ENCODE measurements around the gene THAP10. TPM values are rescaled to one million over a fixed set of nuclear protein-coding genes. Genes with fewer than 3 reads are reported as not detected.
A peak's percentile ranks its signal among the peaks of the same experiment; 100 is the strongest.

Gene THAP10
- total RNA-seq, 6 donors from 2014 or later: 1.6 to 4.0 (median 2.1) TPM

DNA sequence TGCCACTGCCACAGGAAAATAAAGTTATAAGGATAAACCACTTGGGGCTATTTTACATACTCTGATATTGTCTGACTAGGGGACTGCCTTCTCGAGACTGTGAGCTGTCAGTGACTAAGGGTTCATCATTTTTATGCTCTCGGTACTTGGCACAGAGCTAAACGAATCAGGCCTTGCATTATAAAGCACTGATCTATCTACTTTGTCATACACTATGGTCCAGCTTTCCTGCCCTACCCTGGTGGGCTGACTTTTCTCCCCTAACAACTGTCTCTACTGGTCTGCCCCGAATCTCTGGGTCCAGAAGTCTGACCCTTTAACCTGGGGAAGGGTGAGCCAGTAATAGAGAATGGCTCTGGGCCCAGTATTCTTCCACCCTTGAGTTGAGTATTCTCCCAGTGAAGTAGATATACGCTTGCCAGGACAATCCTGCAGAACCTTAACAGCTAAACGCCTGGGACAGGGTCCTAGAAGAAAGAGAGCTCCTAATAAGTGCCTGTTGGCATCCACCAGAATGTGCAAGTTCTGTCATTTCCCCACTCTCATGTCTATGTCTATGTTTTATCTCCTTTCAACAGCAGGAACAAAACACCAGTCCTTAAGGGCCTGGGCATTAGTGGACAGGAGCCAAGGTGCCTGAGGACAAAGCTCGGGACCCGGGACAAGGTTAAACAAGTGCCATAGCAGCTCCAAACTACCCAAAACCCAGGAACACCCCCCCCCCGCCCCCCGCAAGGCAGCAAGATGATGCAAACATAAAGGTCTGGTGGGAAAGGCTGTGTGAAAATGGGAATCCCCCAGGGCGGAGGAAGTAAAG is 39.5 kb downstream of the THAP10 start:
- DNase-seq: no peak
- H3K36me3 ChIP-seq: no peaks in the 10 kb centered on the region
- TF ChIP-seq POLR2AphosphoS5 (IDR thresholded peaks at IDR 0.05) (no peak), POLR2A (IDR thresholded peaks at IDR 0.05) (no peak), EP300 (IDR thresholded peaks at IDR 0.05) (no peak)
- TF ChIP-seq, protein P1, sequence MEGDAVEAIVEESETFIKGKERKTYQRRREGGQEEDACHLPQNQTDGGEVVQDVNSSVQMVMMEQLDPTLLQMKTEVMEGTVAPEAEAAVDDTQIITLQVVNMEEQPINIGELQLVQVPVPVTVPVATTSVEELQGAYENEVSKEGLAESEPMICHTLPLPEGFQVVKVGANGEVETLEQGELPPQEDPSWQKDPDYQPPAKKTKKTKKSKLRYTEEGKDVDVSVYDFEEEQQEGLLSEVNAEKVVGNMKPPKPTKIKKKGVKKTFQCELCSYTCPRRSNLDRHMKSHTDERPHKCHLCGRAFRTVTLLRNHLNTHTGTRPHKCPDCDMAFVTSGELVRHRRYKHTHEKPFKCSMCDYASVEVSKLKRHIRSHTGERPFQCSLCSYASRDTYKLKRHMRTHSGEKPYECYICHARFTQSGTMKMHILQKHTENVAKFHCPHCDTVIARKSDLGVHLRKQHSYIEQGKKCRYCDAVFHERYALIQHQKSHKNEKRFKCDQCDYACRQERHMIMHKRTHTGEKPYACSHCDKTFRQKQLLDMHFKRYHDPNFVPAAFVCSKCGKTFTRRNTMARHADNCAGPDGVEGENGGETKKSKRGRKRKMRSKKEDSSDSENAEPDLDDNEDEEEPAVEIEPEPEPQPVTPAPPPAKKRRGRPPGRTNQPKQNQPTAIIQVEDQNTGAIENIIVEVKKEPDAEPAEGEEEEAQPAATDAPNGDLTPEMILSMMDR (IDR thresholded peaks at IDR 0.05): no peak
- H3K4me3 ChIP-seq: peak overlapping the region in 3 of 4 donors; percentile 62 to 72 (median 64)
- ATAC-seq (ENCODE audit: low FRiP score in 2 of 2): peak in 1 of 2 donors; percentile 1
- peaks cover 6 to 21% (median 16%) of the 10 kb centered on the region in 4 donors for H3K4me1 ChIP-seq
- 51 to 63% methylated on average over 11 of the region's 11 CpGs for WGBS, 2 donors
- no peaks in the 10 kb centered on the region for H3K9me3 ChIP-seq
- peaks cover 0 to 13% (median 9%) of the 10 kb centered on the region in 4 donors for H3K27me3 ChIP-seq
- H3K27ac ChIP-seq: peak overlapping the region; percentile 87 to 91 (median 90)

DNA sequence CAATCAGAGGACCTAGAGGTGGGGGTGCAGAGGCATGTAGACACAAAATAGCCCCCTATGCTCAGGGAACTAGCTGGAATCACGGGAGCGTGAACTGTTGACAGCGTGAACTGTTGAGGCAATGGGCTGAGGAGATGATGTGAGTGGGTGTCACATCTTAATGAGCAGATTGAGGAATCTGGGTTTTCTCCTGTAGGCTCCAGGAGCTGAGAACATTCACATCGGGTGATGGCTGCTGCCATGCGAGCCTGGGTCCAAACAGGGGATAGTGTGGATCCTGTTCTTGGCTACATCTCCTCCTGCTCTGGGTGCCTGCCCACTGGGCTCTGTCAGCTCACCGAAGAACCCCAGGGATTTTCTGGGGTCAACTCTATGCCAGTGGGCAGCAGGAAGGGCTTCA is 40.3 kb downstream of the THAP10 start:
- Histone ChIP-seq H3K36me3 (no peaks in the 10 kb centered on the region), H3K27ac (no peak overlapping the region), H3K27me3 (peaks cover 0 to 13% (median 10%) of the 10 kb centered on the region in 4 donors), H3K4me3 (no peak overlapping the region), H3K9me3 (no peaks in the 10 kb centered on the region), H3K4me1 (peaks cover 6 to 21% (median 16%) of the 10 kb centered on the region in 4 donors)
- ATAC-seq (ENCODE audit: low FRiP score in 2 of 2): no peak
- 97 to 99% methylated on average over 6 of the region's 6 CpGs for WGBS, 2 donors
- TF ChIP-seq POLR2AphosphoS5 (IDR thresholded peaks at IDR 0.05) (no peak), EP300 (IDR thresholded peaks at IDR 0.05) (no peak), POLR2A (IDR thresholded peaks at IDR 0.05) (no peak)
- TF ChIP-seq, protein P1 (IDR thresholded peaks at IDR 0.05): no peak
- no peak for DNase-seq

DNA sequence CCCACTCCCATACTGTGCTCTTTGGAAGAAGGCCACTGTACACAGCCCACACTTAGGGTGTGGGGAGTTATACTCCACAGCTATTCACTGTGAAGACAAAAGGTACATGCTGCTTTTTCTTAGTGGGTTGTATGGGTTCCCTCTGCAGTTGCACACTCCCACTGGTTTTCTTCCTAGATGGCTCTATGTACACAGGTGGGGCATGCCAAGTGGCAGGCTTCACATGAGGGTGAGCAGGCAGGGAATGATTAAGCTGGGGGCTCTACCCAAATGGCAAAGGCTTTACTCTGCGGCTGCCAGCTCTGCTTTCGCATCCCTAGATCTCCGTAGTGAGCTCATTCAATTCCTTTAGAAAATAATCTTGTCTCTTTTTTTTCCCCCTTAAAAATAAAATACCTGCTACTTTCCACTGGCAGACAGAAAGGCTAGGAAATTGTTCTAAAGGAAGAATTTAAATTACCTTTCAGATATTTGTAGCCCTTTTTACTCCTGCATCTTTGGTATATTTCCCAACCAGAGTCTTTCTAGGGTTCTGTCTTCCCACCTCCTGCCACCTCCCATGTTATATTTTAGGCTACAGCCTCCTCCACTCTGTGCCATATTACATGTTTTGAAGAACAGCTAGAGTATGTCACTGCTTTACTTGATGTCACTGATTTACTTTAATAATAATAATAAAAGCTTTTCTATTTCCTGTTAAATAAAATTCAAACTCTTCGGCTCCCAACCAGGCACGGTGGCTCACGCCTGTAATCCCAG is 46.5 kb downstream of the THAP10 start:
- no peaks in the 10 kb centered on the region for H3K36me3 ChIP-seq
- H3K4me3 ChIP-seq: no peak overlapping the region
- no peak for TF ChIP-seq POLR2AphosphoS5 (IDR thresholded peaks at IDR 0.05)
- no peak for TF ChIP-seq EP300 (IDR thresholded peaks at IDR 0.05)
- no peak for TF ChIP-seq POLR2A (IDR thresholded peaks at IDR 0.05)
- TF ChIP-seq, protein P1 (IDR thresholded peaks at IDR 0.05): no peak
- H3K27ac ChIP-seq: no peak overlapping the region
- DNase-seq (no peak), ATAC-seq (ENCODE audit: low FRiP score in 2 of 2) (no peak)
- H3K27me3 ChIP-seq: peaks cover 0 to 3% (median 0%) of the 10 kb centered on the region in 4 donors
- H3K9me3 ChIP-seq: no peaks in the 10 kb centered on the region
- no peaks in the 10 kb centered on the region for H3K4me1 ChIP-seq
- 90 to 96% methylated on average over 6 of the region's 6 CpGs for WGBS, 2 donors

DNA sequence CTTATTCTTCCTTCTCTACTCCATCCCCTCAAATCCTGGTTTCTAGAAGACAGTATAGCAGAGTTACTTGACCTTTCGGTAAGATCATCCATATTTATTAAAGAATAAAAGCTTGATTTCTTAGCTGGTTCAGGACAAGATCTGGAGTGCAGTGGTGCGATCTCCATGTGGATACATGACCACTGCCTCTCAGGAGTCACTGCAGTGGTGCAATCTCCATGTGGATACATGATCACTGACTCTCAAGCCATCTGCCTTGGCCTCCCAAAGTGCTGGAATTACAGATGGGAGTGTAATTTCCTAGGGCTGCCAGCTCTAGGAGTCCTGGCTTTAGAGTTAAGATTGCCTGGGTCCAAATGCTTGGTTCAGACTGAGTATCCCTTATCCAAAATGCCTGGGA is 54.8 kb downstream of the THAP10 start:
- ATAC-seq (ENCODE audit: low FRiP score in 2 of 2): no peak

More for the DNA sequence above, 54.8 kb downstream of the THAP10 start:
- no peak overlapping the region for H3K27ac ChIP-seq
- DNase-seq: no peak
- H3K4me1 ChIP-seq: no peaks in the 10 kb centered on the region
- H3K9me3 ChIP-seq: no peaks in the 10 kb centered on the region
- TF ChIP-seq, protein P1 (IDR thresholded peaks at IDR 0.05): no peak
- no peak for TF ChIP-seq POLR2AphosphoS5 (IDR thresholded peaks at IDR 0.05)
- TF ChIP-seq POLR2A (IDR thresholded peaks at IDR 0.05): no peak
- TF ChIP-seq EP300 (IDR thresholded peaks at IDR 0.05): no peak
- no peak overlapping the region for H3K4me3 ChIP-seq
- H3K27me3 ChIP-seq: no peaks in the 10 kb centered on the region
- 100% methylated on average over 2 of the region's 2 CpGs for WGBS, 2 donors
- H3K36me3 ChIP-seq: peaks cover 0 to 26% (median 3%) of the 10 kb centered on the region in 4 donors

All from upper lobe of left lung (tissue), 6 donors.